Ishikawa (cell line): ENCODE measurements around the gene PARD6B.

Experiments
- CEBPB ChIP-seq: IDR thresholded peaks from 2 replicates; pipeline ENCODE4 v1.6.1; 2012
- CREB1 ChIP-seq: IDR thresholded peaks from 2 replicates; pipeline ENCODE4 v1.6.1; 2012; ENCODE audit warnings: low read depth
- EGR1 ChIP-seq: IDR thresholded peaks from 2 replicates; pipeline ENCODE4 v1.6.1; 2012
- EP300 ChIP-seq: IDR thresholded peaks from 2 replicates; pipeline ENCODE4 v1.6.1; 2012; ENCODE audit warnings: borderline replicate concordance
- FOXM1 ChIP-seq: IDR thresholded peaks from 2 replicates; pipeline ENCODE4 v1.6.1; 2012; ENCODE audit warnings: low read depth, borderline replicate concordance
- NFIC ChIP-seq: IDR thresholded peaks from 2 replicates; pipeline ENCODE4 v1.6.1; 2012
- RAD21 ChIP-seq: IDR thresholded peaks from 2 replicates; pipeline ENCODE4 v1.6.1; 2012; ENCODE audit warnings: low read depth
- TAF1 ChIP-seq: IDR thresholded peaks from 2 replicates; pipeline ENCODE4 v1.6.1; 2012; ENCODE audit warnings: low read depth, mild to moderate bottlenecking
- TCF12 ChIP-seq: IDR thresholded peaks from 2 replicates; pipeline ENCODE4 v1.6.1; 2012; ENCODE audit warnings: low read depth
- TEAD4 ChIP-seq: IDR thresholded peaks from 2 replicates; pipeline ENCODE4 v1.6.1; 2012
- YY1 ChIP-seq: IDR thresholded peaks from 2 replicates; pipeline ENCODE4 v1.6.1; 2012; ENCODE audit warnings: low read depth
- ZBTB7A ChIP-seq: IDR thresholded peaks from 2 replicates; pipeline ENCODE4 v1.6.1; 2012; ENCODE audit warnings: low read depth
- TF ChIP-seq, protein P1 (sequence below): IDR thresholded peaks from 2 replicates; pipeline ENCODE4 v1.6.1; 2012
- TF ChIP-seq, protein P2 (sequence below): IDR thresholded peaks from 2 replicates; pipeline ENCODE4 v1.6.1; 2012; ENCODE audit warnings: low read depth, mild to moderate bottlenecking
- TF ChIP-seq, protein P3 (sequence below): IDR thresholded peaks from 2 replicates; pipeline ENCODE4 v1.6.1; 2012

Gene PARD6B

DNA sequence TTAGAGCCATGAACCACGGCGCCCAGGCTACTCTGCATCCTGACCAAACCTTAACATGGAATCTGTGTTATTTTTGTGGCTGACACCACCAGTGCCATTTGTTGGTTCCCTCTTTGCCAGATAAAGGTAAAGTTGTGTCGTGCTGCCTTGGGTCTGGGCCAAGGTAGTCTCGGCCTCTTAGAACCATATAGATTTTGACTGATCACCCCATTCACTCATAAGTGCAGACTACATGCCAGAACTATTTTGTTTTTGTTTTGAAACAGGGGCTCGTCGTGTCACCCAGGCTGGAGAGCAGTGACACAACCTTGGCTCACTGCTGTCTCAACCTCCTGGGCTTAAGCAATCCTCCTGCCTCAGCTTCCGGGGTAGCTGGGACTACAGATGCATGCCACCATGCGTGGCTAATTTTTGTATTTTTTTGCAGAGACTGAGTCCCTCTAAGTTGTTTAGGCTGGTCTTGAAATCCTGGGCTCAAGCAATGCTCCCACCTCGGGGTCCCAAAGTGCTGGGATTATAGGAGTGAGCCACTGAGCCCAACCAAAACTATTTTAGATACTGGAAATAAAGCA is 20.8 kb upstream of the PARD6B start:
- no peak for TF ChIP-seq CEBPB
- TF ChIP-seq, protein P1, sequence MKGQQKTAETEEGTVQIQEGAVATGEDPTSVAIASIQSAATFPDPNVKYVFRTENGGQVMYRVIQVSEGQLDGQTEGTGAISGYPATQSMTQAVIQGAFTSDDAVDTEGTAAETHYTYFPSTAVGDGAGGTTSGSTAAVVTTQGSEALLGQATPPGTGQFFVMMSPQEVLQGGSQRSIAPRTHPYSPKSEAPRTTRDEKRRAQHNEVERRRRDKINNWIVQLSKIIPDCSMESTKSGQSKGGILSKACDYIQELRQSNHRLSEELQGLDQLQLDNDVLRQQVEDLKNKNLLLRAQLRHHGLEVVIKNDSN, result no peak
- TF ChIP-seq FOXM1, result no peak

DNA sequence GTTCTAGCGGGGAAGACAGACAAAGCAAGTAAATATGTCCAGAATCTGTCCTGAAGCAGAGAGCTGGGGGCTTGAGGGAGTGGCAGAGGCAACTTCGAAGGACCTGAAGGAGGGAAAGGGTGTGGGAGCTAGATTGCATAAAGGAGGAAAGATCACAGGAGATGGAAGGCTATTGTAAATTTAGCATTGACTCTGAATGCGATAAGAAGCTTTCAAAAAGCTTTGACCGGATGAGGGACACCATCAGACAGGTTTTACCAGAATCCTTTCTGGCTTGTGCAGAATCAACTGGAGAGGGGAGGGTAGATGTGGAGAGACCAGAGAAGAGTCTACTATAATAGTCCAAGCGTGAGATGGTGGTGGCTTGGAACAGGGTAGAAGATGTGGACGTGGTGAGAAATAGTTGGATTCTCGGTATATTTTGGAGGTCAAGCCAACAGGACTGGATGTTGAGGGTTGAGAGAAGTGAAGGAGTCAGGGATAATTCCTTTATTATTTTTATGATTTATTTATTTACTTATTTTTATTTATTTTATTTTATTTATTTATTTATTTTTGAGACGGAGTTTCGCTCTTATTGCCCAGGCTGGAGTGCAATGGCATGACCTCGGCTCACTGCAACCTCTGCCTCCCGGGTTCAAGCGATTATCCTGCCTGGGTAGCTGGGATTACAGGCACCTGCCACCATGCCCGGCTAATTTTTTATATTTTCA is 20.1 kb upstream of the PARD6B start:
- TF ChIP-seq TAF1 (no peak), YY1 (no peak), NFIC (no peak), TEAD4 (no peak), EP300 (no peak), EGR1 (no peak), ZBTB7A (no peak), RAD21 (no peak), CEBPB (no peak), CREB1 (no peak), TCF12 (no peak), FOXM1 (no peak)
- TF ChIP-seq, protein P1, result no peak
- TF ChIP-seq, protein P2, sequence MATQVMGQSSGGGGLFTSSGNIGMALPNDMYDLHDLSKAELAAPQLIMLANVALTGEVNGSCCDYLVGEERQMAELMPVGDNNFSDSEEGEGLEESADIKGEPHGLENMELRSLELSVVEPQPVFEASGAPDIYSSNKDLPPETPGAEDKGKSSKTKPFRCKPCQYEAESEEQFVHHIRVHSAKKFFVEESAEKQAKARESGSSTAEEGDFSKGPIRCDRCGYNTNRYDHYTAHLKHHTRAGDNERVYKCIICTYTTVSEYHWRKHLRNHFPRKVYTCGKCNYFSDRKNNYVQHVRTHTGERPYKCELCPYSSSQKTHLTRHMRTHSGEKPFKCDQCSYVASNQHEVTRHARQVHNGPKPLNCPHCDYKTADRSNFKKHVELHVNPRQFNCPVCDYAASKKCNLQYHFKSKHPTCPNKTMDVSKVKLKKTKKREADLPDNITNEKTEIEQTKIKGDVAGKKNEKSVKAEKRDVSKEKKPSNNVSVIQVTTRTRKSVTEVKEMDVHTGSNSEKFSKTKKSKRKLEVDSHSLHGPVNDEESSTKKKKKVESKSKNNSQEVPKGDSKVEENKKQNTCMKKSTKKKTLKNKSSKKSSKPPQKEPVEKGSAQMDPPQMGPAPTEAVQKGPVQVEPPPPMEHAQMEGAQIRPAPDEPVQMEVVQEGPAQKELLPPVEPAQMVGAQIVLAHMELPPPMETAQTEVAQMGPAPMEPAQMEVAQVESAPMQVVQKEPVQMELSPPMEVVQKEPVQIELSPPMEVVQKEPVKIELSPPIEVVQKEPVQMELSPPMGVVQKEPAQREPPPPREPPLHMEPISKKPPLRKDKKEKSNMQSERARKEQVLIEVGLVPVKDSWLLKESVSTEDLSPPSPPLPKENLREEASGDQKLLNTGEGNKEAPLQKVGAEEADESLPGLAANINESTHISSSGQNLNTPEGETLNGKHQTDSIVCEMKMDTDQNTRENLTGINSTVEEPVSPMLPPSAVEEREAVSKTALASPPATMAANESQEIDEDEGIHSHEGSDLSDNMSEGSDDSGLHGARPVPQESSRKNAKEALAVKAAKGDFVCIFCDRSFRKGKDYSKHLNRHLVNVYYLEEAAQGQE, result no peak
- TF ChIP-seq, protein P3, sequence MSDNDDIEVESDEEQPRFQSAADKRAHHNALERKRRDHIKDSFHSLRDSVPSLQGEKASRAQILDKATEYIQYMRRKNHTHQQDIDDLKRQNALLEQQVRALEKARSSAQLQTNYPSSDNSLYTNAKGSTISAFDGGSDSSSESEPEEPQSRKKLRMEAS, result no peak

DNA sequence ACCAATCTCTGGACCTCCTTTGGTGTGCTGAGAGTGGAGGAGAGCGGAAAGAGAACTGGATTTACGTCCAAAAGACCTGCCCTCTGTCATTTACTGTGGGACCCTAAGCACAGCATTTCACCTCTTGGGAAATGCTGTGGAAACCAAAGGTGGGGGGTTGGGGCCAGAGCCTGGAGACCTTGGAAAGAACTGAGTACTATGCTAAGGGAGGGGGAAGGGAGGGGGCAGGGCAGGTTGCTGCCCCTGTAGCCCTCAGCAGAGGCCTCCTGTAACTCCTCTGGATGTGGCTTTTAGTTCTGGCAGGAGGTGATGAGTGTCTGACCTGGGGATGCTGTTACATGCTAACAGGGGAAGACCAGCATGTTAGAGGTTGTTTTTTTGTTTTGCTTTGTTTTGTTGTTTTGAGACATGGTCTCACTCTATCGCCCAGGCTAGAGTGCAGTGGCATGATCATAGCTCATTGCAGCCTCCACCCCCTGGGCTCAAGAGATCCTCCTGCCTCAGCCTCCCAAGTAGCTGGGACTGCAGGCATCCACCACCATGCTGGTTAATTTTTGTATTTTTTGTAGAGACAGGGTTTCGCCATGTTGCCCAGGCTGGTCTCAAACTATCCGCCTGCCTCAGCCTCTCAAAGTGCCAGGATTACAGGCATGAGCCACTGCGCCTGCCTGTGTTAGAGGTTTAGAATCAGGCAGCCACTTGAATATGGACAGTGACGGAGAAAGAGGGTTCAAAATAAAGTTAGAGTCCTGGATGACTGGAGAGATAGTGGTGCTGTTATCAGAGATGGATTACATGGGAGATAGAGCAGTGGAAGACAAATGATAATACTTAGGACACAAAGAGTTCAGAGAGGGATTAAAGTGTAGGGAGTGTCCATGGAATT is 18.4 kb upstream of the PARD6B start:
- TF ChIP-seq TCF12 (no peak), YY1 (no peak), EP300 (no peak), ZBTB7A (no peak), EGR1 (no peak), NFIC (no peak)
- TF ChIP-seq, protein P1, result no peak
- TF ChIP-seq, protein P3, result no peak

DNA sequence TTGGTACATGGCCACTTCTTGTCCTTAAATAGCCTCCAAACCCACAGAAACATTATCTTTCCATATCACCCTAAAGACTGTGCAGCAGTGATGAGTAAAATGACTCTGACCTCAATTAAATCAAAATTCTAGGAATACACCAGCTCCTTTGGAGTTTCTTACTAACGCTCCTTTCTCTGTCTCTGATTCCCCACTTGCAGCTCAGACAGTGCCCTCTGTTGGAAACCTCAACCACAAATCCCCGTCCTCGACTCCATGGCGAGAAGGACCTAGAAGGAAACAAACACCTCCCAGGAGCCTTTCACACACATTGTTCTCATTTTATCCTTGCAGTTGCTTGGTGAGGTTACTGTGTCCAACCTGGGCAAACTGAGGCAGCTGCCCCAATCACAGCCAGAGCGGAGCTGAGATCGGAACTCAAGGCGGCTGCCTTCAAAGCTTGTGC is 17.7 kb upstream of the PARD6B start:
- TF ChIP-seq ZBTB7A, result no peak
- peak; percentile 64 for TF ChIP-seq RAD21
- TF ChIP-seq YY1, result no peak

DNA sequence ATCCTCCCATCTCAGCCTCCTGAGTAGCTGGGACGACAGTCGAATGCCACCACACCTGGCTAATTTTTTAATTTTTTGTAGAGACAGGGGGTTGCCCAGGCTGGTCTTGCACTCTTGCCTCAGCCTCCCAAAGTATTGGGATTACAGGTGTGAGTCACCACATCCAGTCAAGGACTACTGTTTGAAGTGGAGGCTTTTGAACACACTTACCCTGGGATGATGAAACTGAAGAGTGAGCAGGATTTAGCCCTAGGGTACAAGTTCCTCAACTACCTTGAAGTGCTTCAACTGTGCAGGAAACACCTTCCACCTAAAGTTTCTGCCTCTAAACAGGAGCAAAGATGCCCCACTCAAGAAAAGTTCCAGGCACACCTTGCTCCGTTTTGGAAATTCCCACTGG is 15.7 kb upstream of the PARD6B start:
- TF ChIP-seq, protein P3, result no peak
- no peak for TF ChIP-seq EGR1
- TF ChIP-seq, protein P2, result no peak
- TF ChIP-seq TAF1, result no peak
- no peak for TF ChIP-seq ZBTB7A
- TF ChIP-seq, protein P1, result no peak
- TF ChIP-seq TEAD4, result no peak
- TF ChIP-seq NFIC, result no peak
- TF ChIP-seq TCF12, result no peak
